Spleen (tissue), 7 donors: ENCODE measurements around the gene KANSL1.

ENCODE experiments used
- CTCF ChIP-seq, 11 experiments: fragments of 200-600 bp in 7 of 11; fragments of 450-650 bp in 4 of 11; sonication (generic) in 4 of 11; IDR thresholded peaks in 8 of 11; conservative IDR thresholded peaks in 3 of 11; 1 replicate in 7 of 11; 2 replicates in 4 of 11; pipeline versions ENCODE4 v1.4.0 to v1.8.0; 2016 to 2021; ENCODE audit warnings: antibody characterized with exemption in 11 of 11, inconsistent platforms in 4 of 11, mild to moderate bottlenecking in 1 of 11
- POLR2A ChIP-seq, 3 donors: fragments of 450-650 bp; IDR thresholded peaks; one replicate each; pipeline ENCODE4 v1.5.1; 2017; ENCODE audit warnings: antibody characterized with exemption in 3 of 3, mild to moderate bottlenecking in 1 of 3
- POLR2AphosphoS5 ChIP-seq, 3 donors: sonication (generic); formaldehyde crosslinking; IDR thresholded peaks; one replicate each; pipeline ENCODE4 v1.5.1; 2017; ENCODE audit warnings: antibody characterized with exemption in 3 of 3
- donor health status: DM: no; HTN: no; CAD: no; lungs with moderate emphysema.
- donor health status: DM: no; HTN: no; CAD: no.
- donor health status: DM: no; HTN: no; CAD: no.

- no peak for TF ChIP-seq CTCF (IDR thresholded peaks at IDR 0.05 in 8 of 11, conservative IDR thresholded peaks at IDR 0.05 in 3 of 11)
- no peak for TF ChIP-seq POLR2A (IDR thresholded peaks at IDR 0.05)
- TF ChIP-seq POLR2AphosphoS5 (IDR thresholded peaks at IDR 0.05): no peak
Observed at GRCh38 chr17:46162866-46163265, 30.4 kb downstream of the KANSL1 start.
